GM12865 (cell line): ENCODE results near the gene RHEBL1.
A peak's percentile ranks its signal among the peaks of the same experiment; 100 is the strongest.

Experiments used
- DNase-seq: peaks from one replicate; pipeline ENCODE4 v3.0.0; 2010; ENCODE audit warnings: low read depth
- H3K4me3 ChIP-seq: 2 replicates; pipeline ENCODE4 v1.5.1; 2011; ENCODE audit warnings: mild to moderate bottlenecking, low read depth, low read length, control low read depth
- TF ChIP-seq, protein P1 (sequence below): IDR thresholded peaks from 2 replicates; pipeline ENCODE4 v1.5.1; 2011; ENCODE audit warnings: low read length, control low read depth, low read depth, inconsistent platforms; ENCODE audit not compliant: insufficient read depth; ENCODE audit errors: missing control alignments

Gene RHEBL1

GRCh38 chr12:49049566-49050224 lies 20.1 kb downstream of the RHEBL1 start:
- no peak for DNase-seq
- no peak overlapping the region for H3K4me3 ChIP-seq
- TF ChIP-seq, protein P1, sequence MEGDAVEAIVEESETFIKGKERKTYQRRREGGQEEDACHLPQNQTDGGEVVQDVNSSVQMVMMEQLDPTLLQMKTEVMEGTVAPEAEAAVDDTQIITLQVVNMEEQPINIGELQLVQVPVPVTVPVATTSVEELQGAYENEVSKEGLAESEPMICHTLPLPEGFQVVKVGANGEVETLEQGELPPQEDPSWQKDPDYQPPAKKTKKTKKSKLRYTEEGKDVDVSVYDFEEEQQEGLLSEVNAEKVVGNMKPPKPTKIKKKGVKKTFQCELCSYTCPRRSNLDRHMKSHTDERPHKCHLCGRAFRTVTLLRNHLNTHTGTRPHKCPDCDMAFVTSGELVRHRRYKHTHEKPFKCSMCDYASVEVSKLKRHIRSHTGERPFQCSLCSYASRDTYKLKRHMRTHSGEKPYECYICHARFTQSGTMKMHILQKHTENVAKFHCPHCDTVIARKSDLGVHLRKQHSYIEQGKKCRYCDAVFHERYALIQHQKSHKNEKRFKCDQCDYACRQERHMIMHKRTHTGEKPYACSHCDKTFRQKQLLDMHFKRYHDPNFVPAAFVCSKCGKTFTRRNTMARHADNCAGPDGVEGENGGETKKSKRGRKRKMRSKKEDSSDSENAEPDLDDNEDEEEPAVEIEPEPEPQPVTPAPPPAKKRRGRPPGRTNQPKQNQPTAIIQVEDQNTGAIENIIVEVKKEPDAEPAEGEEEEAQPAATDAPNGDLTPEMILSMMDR = no peak

DNA sequence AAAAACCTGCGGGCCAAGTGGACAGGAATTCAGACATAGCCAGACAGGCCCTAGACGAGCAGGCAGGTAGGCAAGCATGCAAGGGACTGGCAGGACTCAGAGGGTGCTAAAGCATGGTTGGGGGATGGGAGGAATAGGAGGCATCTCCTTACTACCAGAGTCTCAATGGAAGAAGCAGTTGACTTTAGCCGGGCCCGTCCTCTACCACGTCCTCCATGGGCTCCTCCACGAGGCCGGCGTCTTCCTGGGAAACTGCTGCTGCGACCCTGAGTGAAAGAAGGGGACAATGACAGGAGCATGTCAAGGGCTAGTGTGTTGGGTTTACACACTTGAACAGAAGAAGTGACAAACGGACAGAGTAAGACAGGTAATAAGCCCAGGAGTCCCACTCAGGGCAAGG lies 20.8 kb downstream of the RHEBL1 start:
- DNase-seq = no peak
- H3K4me3 ChIP-seq = no peak overlapping the region
- TF ChIP-seq, protein P1 = no peak

GRCh38 chr12:49046129-49046895 lies 23.5 kb downstream of the RHEBL1 start:
- no peak overlapping the region for H3K4me3 ChIP-seq
- TF ChIP-seq, protein P1 = no peak
- DNase-seq = no peak

- no peak for DNase-seq
- no peak overlapping the region for H3K4me3 ChIP-seq
- TF ChIP-seq, protein P1 = no peak
Measured at GRCh38 chr12:49044660-49045059, 25.1 kb downstream of the RHEBL1 start.

DNA sequence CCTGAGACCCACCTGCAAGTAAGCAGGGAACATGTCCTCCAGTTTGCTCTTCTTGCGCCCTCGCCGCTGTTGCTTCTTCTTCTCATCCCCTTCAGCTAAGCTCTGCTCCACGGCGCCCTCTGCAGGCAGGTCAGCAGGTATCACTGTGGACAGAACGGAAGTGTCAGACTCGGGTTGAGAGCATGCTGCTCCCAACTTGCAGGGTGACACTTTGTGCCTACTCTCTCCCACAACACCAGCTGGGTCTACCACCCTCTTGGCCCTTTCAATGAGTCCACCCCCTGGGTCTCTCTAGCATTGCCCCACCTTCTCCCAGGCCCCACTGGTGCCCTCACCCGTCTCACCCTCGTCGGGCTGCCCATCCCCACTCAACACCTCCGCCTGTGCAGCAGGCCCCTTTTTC lies 25.9 kb downstream of the RHEBL1 start:
- no peak overlapping the region for H3K4me3 ChIP-seq
- TF ChIP-seq, protein P1 = peak; percentile 80
- DNase-seq = peak; percentile 77

- TF ChIP-seq, protein P1 = no peak
- H3K4me3 ChIP-seq = no peak overlapping the region
- DNase-seq = no peak
Measured at GRCh38 chr12:49043241-49043640, 26.5 kb downstream of the RHEBL1 start.
